Chondrocyte (in vitro differentiated cells): ENCODE data around the gene MAGEB2. TPM values are rescaled to one million over a fixed set of nuclear protein-coding genes. Genes with fewer than 3 reads are reported as not detected.

Experiments
- DNase-seq: peaks from one replicate; pipeline ENCODE4 v3.0.0; 2021; ENCODE audit warnings: mixed read lengths, low spot score
- H3K27ac Mint-ChIP-seq: one replicate; pipeline ENCODE4 v1.8.0; 2021; ENCODE audit warnings: mild to moderate bottlenecking, moderate library complexity, mixed read lengths; ENCODE audit not compliant: unreplicated experiment
- H3K27me3 Mint-ChIP-seq: 2 replicates; pipeline ENCODE4 v1.8.0; 2021; ENCODE audit warnings: low read depth, mixed read lengths
- H3K36me3 Mint-ChIP-seq: 2 replicates; pipeline ENCODE4 v1.8.0; 2021; ENCODE audit warnings: low read depth, mixed read lengths
- H3K4me1 Mint-ChIP-seq: 2 replicates; pipeline ENCODE4 v1.8.0; 2021; ENCODE audit warnings: low read depth, mild to moderate bottlenecking, mixed read lengths
- H3K4me3 Mint-ChIP-seq: one replicate; pipeline ENCODE4 v1.8.0; 2021; ENCODE audit warnings: mild to moderate bottlenecking, moderate library complexity, mixed read lengths; ENCODE audit not compliant: unreplicated experiment
- H3K9me3 Mint-ChIP-seq: 2 replicates; pipeline ENCODE4 v1.8.0; 2021; ENCODE audit warnings: low read depth, mixed read lengths
- CTCF ChIP-seq: fragments of 200-600 bp; sonication (generic); IDR thresholded peaks from 2 replicates; pipeline ENCODE4 v1.5.0; 2021; ENCODE audit warnings: antibody characterized with exemption, mild to moderate bottlenecking, moderate library complexity
- total RNA-seq: library from RNA; stranded (reverse); gene quantifications from 3 replicates; pipeline ENCODE4 v1.2.1, GENCODE V29; 2021

Gene MAGEB2
- total RNA-seq, 1 donor from 2014 or later = not detected

GRCh38 chrX:30224536-30224935 lies 9.2 kb downstream of the MAGEB2 start:
- Mint-ChIP-seq H3K4me1 (no peaks in the 10 kb centered on the region), H3K9me3 (no peaks in the 10 kb centered on the region), H3K4me3 (no peak overlapping the region), H3K27me3 (peaks cover 2% of the 10 kb centered on the region), H3K36me3 (no peaks in the 10 kb centered on the region), H3K27ac (no peak overlapping the region)
- TF ChIP-seq CTCF = no peak
- no peak for DNase-seq

- peaks cover 2% of the 10 kb centered on the region for H3K27me3 Mint-ChIP-seq
- TF ChIP-seq CTCF = no peak
- no peaks in the 10 kb centered on the region for H3K36me3 Mint-ChIP-seq
- H3K4me3 Mint-ChIP-seq = no peak overlapping the region
- no peaks in the 10 kb centered on the region for H3K9me3 Mint-ChIP-seq
- H3K4me1 Mint-ChIP-seq = no peaks in the 10 kb centered on the region
- DNase-seq = no peak
- no peak overlapping the region for H3K27ac Mint-ChIP-seq
Measured at GRCh38 chrX:30228526-30228925, 13.2 kb downstream of the MAGEB2 start.

- Mint-ChIP-seq H3K4me3 (no peak within 1 kb of the TSS), H3K9me3 (no peaks in the 10 kb centered on the region), H3K27me3 (peaks cover 4% of the 10 kb centered on the region), H3K36me3 (no peaks in the 10 kb centered on the region), H3K27ac (no peak within 1 kb of the TSS), H3K4me1 (no peaks in the 10 kb centered on the region)
- no peak for TF ChIP-seq CTCF
- no peak for DNase-seq
Measured at GRCh38 chrX:30230395-30230794, 15.0 kb downstream of the MAGEB2 start, which contains the start of gene MAGEB3. Gene MAGEB3, plus strand, starts transcription at chrX:30230657. Its CDS starts 5,268 bp downstream, at chrX:30235925.

GRCh38 chrX:30241724-30242415 lies 26.5 kb downstream of the MAGEB2 start, which contains the start of gene MAGEB4:
Gene MAGEB4, plus strand, starts transcription at chrX:30242000. Its CDS starts 136 bp downstream, at chrX:30242136.
- no peak within 1 kb of the TSS for H3K4me3 Mint-ChIP-seq
- TF ChIP-seq CTCF = no peak
- no peaks in the 10 kb centered on the region for H3K36me3 Mint-ChIP-seq
- DNase-seq = no peak
- H3K27ac Mint-ChIP-seq = no peak within 1 kb of the TSS
- no peaks in the 10 kb centered on the region for H3K9me3 Mint-ChIP-seq
- H3K4me1 Mint-ChIP-seq = no peaks in the 10 kb centered on the region
- H3K27me3 Mint-ChIP-seq = peaks cover 24% of the 10 kb centered on the region

- Mint-ChIP-seq H3K4me1 (no peaks in the 10 kb centered on the region), H3K4me3 (no peak within 1 kb of the TSS), H3K27me3 (peaks cover 14% of the 10 kb centered on the region), H3K9me3 (no peaks in the 10 kb centered on the region), H3K27ac (no peak within 1 kb of the TSS), H3K36me3 (no peaks in the 10 kb centered on the region)
- TF ChIP-seq CTCF = no peak
- no peak for DNase-seq
Measured at GRCh38 chrX:30246769-30247489, 31.6 kb downstream of the MAGEB2 start, which contains the start of gene MAGEB1. Gene MAGEB1, plus strand, starts transcription at chrX:30247146. Its CDS starts 3,348 bp downstream, at chrX:30250494.
